K562 (cell line): ENCODE measurements around the gene MERTK. TPM values are rescaled to one million over a fixed set of nuclear protein-coding genes. Genes with fewer than 3 reads are reported as not detected.

Experiments
- ATAC-seq: fragments of 200-7000 bp; cut with Tn5 transposase; 3 replicates; pipeline ENCODE4 v1.9.1; 2020; ENCODE audit warnings: moderate library complexity
- BruUV-seq: library from RNA; stranded (reverse); fragments of 400-500 nt; replicated peaks from 2 replicates; lab custom pipeline; 2021; lab: Mats Ljungman, UMichigan
- CTCF ChIA-PET: fragments of 300-600 bp; formaldehyde crosslinking; extraction: SDS; loops from one replicate; lab custom pipeline; 2021; ENCODE audit warnings: low intra/inter-chr PET ratio; lab: Yijun Ruan, JAX
- POLR2A ChIA-PET: fragments of 300-600, 350-650 bp; sonication (Branson Sonifier 250); formaldehyde crosslinking; extraction: SDS; loops from one replicate; lab custom pipeline; 2021; ENCODE audit warnings: antibody characterized with exemption, inconsistent platforms; lab: Yijun Ruan, JAX
- DNase-seq, 4 experiments: peaks; one replicate each; pipeline versions ENCODE4 v3.0.0 to v3.0.0-alpha.2; 2011 to 2018; ENCODE audit warnings: low spot score in 3 of 4, mixed read lengths in 3 of 4; ENCODE audit errors: extremely low read depth in 1 of 4
- FAIRE-seq: peaks from 2 replicates; lab custom pipeline; 2011; peaks lifted over from hg19 to GRCh38; lab: Jason Lieb, UNC
- H2AFZ ChIP-seq: 2 replicates; pipeline ENCODE4 v1.6.0; 2011; ENCODE audit warnings: low read depth, low read length, control low read depth, inconsistent platforms
- H3K27ac ChIP-seq: fragments of 200-600 bp; 3 replicates; pipeline ENCODE4 v1.8.0; 2011; ENCODE audit warnings: low read depth, mild to moderate bottlenecking, control low read depth, inconsistent platforms, low read length, moderate library complexity, mixed read lengths; ENCODE audit errors: extremely low read depth
- H3K27me3 ChIP-seq, 2 experiments: fragments of 300-600 bp in 1 of 2; 2 replicates in 1 of 2; 3 replicates in 1 of 2; pipeline versions ENCODE4 v1.6.0 to v1.8.0; 2011; ENCODE audit warnings: inconsistent platforms in 2 of 2, low read length in 2 of 2, mild to moderate bottlenecking in 1 of 2, mixed read lengths in 1 of 2, moderate library complexity in 1 of 2; ENCODE audit not compliant: control insufficient read depth in 2 of 2, insufficient read depth in 2 of 2
- H3K36me3 ChIP-seq: fragments of 300-600 bp; 3 replicates; pipeline ENCODE4 v1.8.0; 2011; ENCODE audit warnings: mild to moderate bottlenecking, low read length, inconsistent platforms; ENCODE audit not compliant: control insufficient read depth, insufficient read depth
- H3K4me1 ChIP-seq, 2 experiments: fragments of 200-600 bp in 1 of 2; replicated peaks in 1 of 2; 2 replicates in 1 of 2; 3 replicates in 1 of 2; pipeline versions ENCODE4 v1.5.1 to v1.8.0; 2011; ENCODE audit warnings: inconsistent platforms in 2 of 2, low read length in 2 of 2, mild to moderate bottlenecking in 1 of 2, mixed read lengths in 1 of 2, moderate library complexity in 1 of 2; ENCODE audit not compliant: control insufficient read depth in 2 of 2, insufficient read depth in 2 of 2
- H3K4me2 ChIP-seq: 2 replicates; pipeline ENCODE4 v1.6.1; 2011; ENCODE audit warnings: low read length, control low read depth, inconsistent platforms, mixed read lengths; ENCODE audit not compliant: insufficient read depth
- H3K4me3 ChIP-seq: fragments of 200-600 bp; sonication (generic), shearing (Covaris generic); 2 replicates; pipeline ENCODE4 v1.5.1; 2016; ENCODE audit warnings: control low read depth, inconsistent platforms
- H3K79me2 ChIP-seq: fragments of 200-600 bp; 3 replicates; pipeline ENCODE4 v1.8.0; 2011; ENCODE audit warnings: low read length, inconsistent platforms; ENCODE audit not compliant: control insufficient read depth, insufficient read depth
- H3K9ac ChIP-seq, 2 experiments: 2 replicates each; pipeline versions ENCODE4 v1.6.0 to v1.6.1; 2011; ENCODE audit warnings: low read depth in 2 of 2, low read length in 2 of 2, control low read depth in 1 of 2, inconsistent platforms in 1 of 2, mild to moderate bottlenecking in 1 of 2, mixed read lengths in 1 of 2; ENCODE audit not compliant: insufficient read depth in 1 of 2
- H3K9me1 ChIP-seq: one replicate; pipeline ENCODE4 v1.6.0; 2011; ENCODE audit warnings: inconsistent platforms, mild to moderate bottlenecking, low read length, moderate library complexity; ENCODE audit not compliant: control insufficient read depth, insufficient read depth
- H3K9me3 ChIP-seq: replicated peaks from 2 replicates; pipeline ENCODE4 v1.5.1; 2011; ENCODE audit warnings: low read depth, low read length, inconsistent platforms; ENCODE audit not compliant: control insufficient read depth, insufficient read depth
- H4K20me1 ChIP-seq: replicated peaks from 2 replicates; pipeline ENCODE4 v1.6.1; 2011; ENCODE audit warnings: low read length, inconsistent platforms, mixed read lengths; ENCODE audit not compliant: control insufficient read depth, insufficient read depth
- JUND ChIP-seq, 2 experiments: IDR thresholded peaks; 2 replicates in 1 of 2; 3 replicates in 1 of 2; pipeline ENCODE4 v1.6.1; 2011; ENCODE audit warnings: borderline replicate concordance in 2 of 2, low read depth in 2 of 2, low read length in 2 of 2, improper control_type of control experiment in 1 of 2, missing biosample characterization in 1 of 2, missing genetic modification characterization in 1 of 2, missing genetic modification reagents in 1 of 2
- KDM1A ChIP-seq, 2 experiments: fragments of 450-650 bp; IDR thresholded peaks; 2 replicates each; pipeline ENCODE4 v1.6.1; 2016; ENCODE audit warnings: mild to moderate bottlenecking in 2 of 2
- MYC ChIP-seq, 2 experiments: fragments of 250-450 bp in 1 of 2; sonication (Bioruptor Pico) in 1 of 2; IDR thresholded peaks; 2 replicates each; pipeline versions ENCODE4 v1.5.1 to v1.6.1; 2012 to 2021; ENCODE audit warnings: low read depth in 2 of 2, borderline replicate concordance in 1 of 2, improper control_type of control experiment in 1 of 2, low read length in 1 of 2, mild to moderate bottlenecking in 1 of 2, moderate library complexity in 1 of 2
- POLR3G ChIP-seq: IDR thresholded peaks from 2 replicates; pipeline ENCODE4 v1.6.1; 2011; ENCODE audit not compliant: insufficient read length, insufficient replicate concordance; ENCODE audit errors: extremely low read depth
- POU5F1 ChIP-seq: fragments of 150-350 bp; IDR thresholded peaks from 2 replicates; pipeline ENCODE4 v1.6.1; 2014; ENCODE audit warnings: borderline replicate concordance, low read length, low read depth, mild to moderate bottlenecking; ENCODE audit not compliant: partially characterized antibody
- PRPF4 ChIP-seq: fragments of 200-400 bp; formaldehyde crosslinking; IDR thresholded peaks from one replicate; pipeline ENCODE4 v1.6.1; 2017; ENCODE audit warnings: low read length, low read depth, mild to moderate bottlenecking; ENCODE audit not compliant: insufficient read depth, poor library complexity, severe bottlenecking
- RB1 ChIP-seq: fragments of 450-650 bp; IDR thresholded peaks from 2 replicates; pipeline ENCODE4 v1.6.1; 2017; ENCODE audit warnings: low read depth, mild to moderate bottlenecking
- RFX1 ChIP-seq: fragments of 450-650 bp; IDR thresholded peaks from 2 replicates; pipeline ENCODE4 v1.6.1; 2016; ENCODE audit warnings: mild to moderate bottlenecking, moderate library complexity
- RUNX1 ChIP-seq: sonication (generic); IDR thresholded peaks from 2 replicates; pipeline ENCODE4 v1.6.1; 2016; ENCODE audit warnings: antibody characterized with exemption, low read depth
- U2AF1 ChIP-seq: fragments of 200-400 bp; formaldehyde crosslinking; optimal IDR thresholded peaks from 2 replicates; pipeline ENCODE3; 2017; ENCODE audit warnings: mild to moderate bottlenecking, low read depth, low read length, moderate library complexity
- ZNF12 ChIP-seq: sonication (generic); formaldehyde crosslinking; IDR thresholded peaks from 2 replicates; pipeline ENCODE4 v1.4.0; 2020; ENCODE audit warnings: mild to moderate bottlenecking, missing genetic modification reagents
- ZNF668 ChIP-seq: fragments of 250-450 bp; sonication (Bioruptor Pico); IDR thresholded peaks from 2 replicates; pipeline ENCODE4 v1.8.0; 2022; ENCODE audit warnings: mild to moderate bottlenecking, inconsistent platforms
- WGBS: fragments of 100-300 bp; shearing (Covaris generic); methylation state at CpG from one replicate; pipeline ENCODE4 v1.1.6; 2016; ENCODE audit warnings: low coverage, mixed read lengths; ENCODE audit not compliant: insufficient coverage; ENCODE audit errors: missing lambda C conversion rate; 5-methylcytosine and 5-hydroxymethylcytosine counted together
- in situ Hi-C: fragments of 300-500 bp; cut with MboI; formaldehyde crosslinking; loops from 4 replicates; pipeline ENCODE4 v1.15.0; 2018; ENCODE audit warnings: inconsistent platforms, mixed read lengths
- intact Hi-C: fragments of 100-400 bp; cut with micrococcal nuclease; formaldehyde crosslinking; loops from 2 replicates; pipeline ENCODE4 v1.14.2; 2022
- polyA plus RNA-seq, 8 experiments: library from polyadenylated mRNA; depleted of rRNA in 4 of 8; stranded (reverse) in 5 of 8; unstranded in 3 of 8; fragments of >200 nt; fragmentation: Nextera tagmentation in 2 of 8; fragmentation: Illumina TruSeq in 1 of 8; extraction: Ambion mirVana in 2 of 8; extraction: Trizol in 1 of 8; gene quantifications; 2 replicates each; pipeline versions ENCODE4 v1.2.1 to v1.2.3, GENCODE V29; 2011 to 2014; ENCODE audit warnings: inconsistent platforms in 1 of 8, missing spikeins in 1 of 8
- total RNA-seq, 7 experiments: library from RNA; depleted of rRNA in 6 of 7; stranded (reverse); fragments of >200 nt in 6 of 7; fragmentation: Illumina TruSeq in 2 of 7; extraction: Trizol in 2 of 7; gene quantifications; 2 replicates each; pipeline versions ENCODE4 v1.2.1 to v1.2.3, GENCODE V29; 2011 to 2021; ENCODE audit warnings: low replicate concordance in 1 of 7
- TF ChIP-seq, protein P1 (sequence below): sonication (generic); IDR thresholded peaks from 2 replicates; pipeline ENCODE4 v1.6.1; 2016

MERTK gene
- total and polyA plus RNA-seq, 9 of the 15 experiments (the other 6 are each of a cell fraction or from before 2014, with no cell fraction given), result 0.23 to 1.6 (median 0.74) TPM

DNA sequence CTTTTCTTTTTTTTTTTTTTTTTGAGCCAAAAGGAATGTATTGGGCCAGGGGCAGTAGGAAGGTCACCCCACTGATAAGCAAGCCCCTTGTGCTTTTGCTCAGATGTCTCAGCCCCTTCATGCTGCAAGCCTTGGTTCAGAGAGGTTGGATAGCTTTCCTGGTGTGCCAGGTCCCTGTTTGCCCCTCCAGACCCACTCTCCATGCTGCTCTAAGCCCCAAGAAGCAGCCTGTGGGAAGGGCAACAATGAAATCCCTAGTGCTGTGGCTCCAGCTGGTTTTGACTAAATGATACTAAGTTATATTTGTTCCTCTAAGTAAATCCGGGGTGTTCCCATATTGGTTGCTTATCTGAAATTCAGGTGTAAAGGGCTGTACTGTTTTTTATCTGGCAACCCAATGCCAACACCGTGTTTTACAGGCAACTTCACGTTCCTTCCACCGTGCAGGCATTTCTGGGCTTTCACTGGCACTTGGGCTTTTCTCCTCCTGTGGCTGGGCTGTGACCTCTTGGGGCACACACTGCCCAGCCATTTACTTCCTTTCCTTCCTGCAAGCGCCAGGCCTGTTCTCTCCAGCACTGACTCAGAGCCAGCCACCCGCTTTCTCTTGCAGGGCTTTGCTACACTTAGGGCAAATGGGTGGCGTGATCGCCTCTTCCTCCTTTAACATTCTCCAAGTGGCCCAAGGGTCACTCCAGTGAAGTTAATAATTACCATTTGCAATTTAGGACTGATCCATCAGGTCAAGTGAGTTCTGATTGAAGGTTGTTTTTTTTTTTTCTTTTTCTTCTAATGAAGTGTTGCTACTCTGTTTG lies 21.6 kb downstream of the MERTK start:
- intact Hi-C loops, result no loop called here
- no TSS peak for BruUV-seq
- ATAC-seq (no peak), FAIRE-seq (no peak), DNase-seq (no peak)
- in situ Hi-C loops, result no loop called here
- Histone ChIP-seq H3K9me3 (no peaks in the 10 kb centered on the region), H3K27me3 (no peaks in the 10 kb centered on the region; a peak in 1 of 5 replicates), H3K9ac (no peak overlapping the region), H2AFZ (no peak overlapping the region), H3K79me2 (no peaks in the 10 kb centered on the region), H3K4me3 (no peak overlapping the region), H3K4me1 (peaks cover 8 to 16% of the 10 kb centered on the region in 2 experiments; a peak in 4 of 5 replicates), H3K36me3 (no peaks in the 10 kb centered on the region), H3K27ac (no peak overlapping the region), H4K20me1 (no peaks in the 10 kb centered on the region), H3K4me2 (no peak overlapping the region), H3K9me1 (no peaks in the 10 kb centered on the region)
- 40% methylated on average over 7 of the region's 8 CpGs for WGBS
- POLR2A ChIA-PET, result interaction anchor here (0.8 to 0.9 kb wide), 2 partner anchors 9 to 16 kb away, joined by 4 read pairs; no protein-coding TSS in a partner anchor
- CTCF ChIA-PET, result no interaction called here
- no peak for TF ChIP-seq POU5F1
- TF ChIP-seq JUND (IDR thresholded peaks at IDR 0.05; ENCODE audit: borderline replicate concordance, low read depth, low read length), result no peak
- TF ChIP-seq JUND (tag; IDR thresholded peaks at IDR 0.05; ENCODE audit: borderline replicate concordance, low read depth, low read length), result no peak
- no peak for TF ChIP-seq RUNX1
- no peak for TF ChIP-seq ZNF12 (CRISPR knock-in tag)
- no peak for TF ChIP-seq KDM1A (IDR thresholded peaks at IDR 0.05)
- TF ChIP-seq, protein P1, sequence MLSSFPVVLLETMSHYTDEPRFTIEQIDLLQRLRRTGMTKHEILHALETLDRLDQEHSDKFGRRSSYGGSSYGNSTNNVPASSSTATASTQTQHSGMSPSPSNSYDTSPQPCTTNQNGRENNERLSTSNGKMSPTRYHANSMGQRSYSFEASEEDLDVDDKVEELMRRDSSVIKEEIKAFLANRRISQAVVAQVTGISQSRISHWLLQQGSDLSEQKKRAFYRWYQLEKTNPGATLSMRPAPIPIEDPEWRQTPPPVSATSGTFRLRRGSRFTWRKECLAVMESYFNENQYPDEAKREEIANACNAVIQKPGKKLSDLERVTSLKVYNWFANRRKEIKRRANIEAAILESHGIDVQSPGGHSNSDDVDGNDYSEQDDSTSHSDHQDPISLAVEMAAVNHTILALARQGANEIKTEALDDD, result no peak
- TF ChIP-seq POLR3G, result no peak
- TF ChIP-seq U2AF1, result no peak
- no peak for TF ChIP-seq RB1
- no peak for TF ChIP-seq PRPF4
- TF ChIP-seq ZNF668 (CRISPR knock-in tag), result no peak
- no peak for TF ChIP-seq MYC (IDR thresholded peaks at IDR 0.05; ENCODE audit: low read depth, low read length)
- TF ChIP-seq MYC (CRISPR knock-in tag; IDR thresholded peaks at IDR 0.05; ENCODE audit: borderline replicate concordance, low read depth), result no peak
- TF ChIP-seq RFX1, result no peak
